GM18499 (cell line): ENCODE data around the gene FBXO42.

ENCODE experiments used
- ATAC-seq: cut with Tn5 transposase; IDR thresholded peaks from one replicate; pipeline ENCODE4 v1.9.1; 2021; ENCODE audit warnings: moderate number of reproducible peaks; ENCODE audit not compliant: insufficient read depth, unreplicated experiment

Gene FBXO42

GRCh38 chr1:16208270-16208987 is 143.9 kb downstream of the FBXO42 start:
- no peak for ATAC-seq

- no peak for ATAC-seq
These were observed 144.7 kb downstream of the FBXO42 start for GRCh38 chr1:16207318-16208269.

DNA sequence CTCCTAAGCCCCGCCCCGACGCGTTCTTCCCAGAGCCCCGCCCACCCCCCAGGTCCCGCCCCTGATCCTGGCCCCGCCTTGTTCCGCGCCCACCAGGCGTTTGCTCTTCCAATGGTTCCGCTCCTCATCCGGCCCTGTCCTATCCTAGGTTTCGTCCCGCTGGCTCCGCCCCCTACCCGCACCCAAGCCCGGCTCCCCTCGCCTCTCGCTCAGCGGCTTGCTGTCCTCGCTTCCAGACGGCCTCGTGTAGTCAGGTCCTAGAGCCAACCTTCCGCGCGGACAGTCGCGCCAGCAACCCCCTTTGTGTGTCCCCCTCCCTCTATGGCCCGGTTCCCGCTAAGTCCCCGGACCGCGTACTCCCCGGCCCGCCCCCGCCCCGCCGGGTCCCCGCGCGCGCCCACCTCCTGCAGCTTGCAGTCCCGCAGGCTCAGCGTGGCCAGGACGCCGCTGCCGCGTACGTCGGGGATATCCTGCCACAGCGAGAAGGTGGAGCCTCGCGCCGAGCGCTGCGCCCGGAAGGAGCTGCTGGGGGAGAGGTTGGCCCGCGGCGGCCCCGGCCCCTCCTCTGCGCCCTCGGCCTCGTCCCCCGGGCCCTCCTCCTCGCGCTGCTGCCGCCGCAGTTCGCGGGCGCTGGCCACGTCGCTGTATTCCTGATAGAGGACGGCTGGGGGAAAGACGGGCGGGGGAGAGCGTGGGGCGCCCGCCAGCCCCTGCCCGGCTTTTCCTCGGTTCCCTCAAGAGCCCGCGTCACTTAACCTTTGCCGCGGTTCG is 145.5 kb downstream of the FBXO42 start:
- ATAC-seq = no peak

DNA sequence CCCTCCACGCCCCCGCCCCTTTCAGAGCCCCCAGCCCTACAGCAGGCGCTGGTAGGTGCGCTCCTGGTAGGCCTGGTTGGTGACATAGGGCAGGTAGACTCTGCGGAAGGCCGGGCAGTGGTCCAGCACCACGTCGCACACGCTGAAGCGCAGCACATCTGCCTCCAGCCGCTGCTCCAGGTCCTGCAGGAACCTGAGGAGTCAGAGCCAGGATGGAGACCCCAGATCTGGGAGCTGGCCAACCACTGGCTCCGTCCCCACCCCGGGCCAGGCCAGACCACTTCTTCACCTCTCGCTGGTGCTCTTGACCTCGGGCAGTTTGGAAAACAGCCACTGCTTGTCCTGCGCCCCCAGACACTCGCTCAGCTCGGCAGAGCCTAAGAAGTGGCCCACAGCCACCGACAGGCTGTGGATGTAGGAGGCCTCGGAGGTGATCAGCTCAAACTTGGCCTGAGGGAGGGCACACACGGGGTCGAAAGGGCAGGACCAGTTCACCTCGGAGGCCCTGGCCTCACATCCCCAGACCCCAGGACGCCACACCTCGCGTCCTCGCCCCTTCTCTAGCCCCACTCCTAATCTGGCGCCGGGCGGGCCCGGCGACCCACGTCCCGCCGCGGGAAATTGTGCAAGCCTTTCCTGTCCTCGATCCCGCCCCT is 146.3 kb downstream of the FBXO42 start:
- ATAC-seq = no peak

GRCh38 chr1:16205334-16205671 is 147.0 kb downstream of the FBXO42 start:
- no peak for ATAC-seq

DNA sequence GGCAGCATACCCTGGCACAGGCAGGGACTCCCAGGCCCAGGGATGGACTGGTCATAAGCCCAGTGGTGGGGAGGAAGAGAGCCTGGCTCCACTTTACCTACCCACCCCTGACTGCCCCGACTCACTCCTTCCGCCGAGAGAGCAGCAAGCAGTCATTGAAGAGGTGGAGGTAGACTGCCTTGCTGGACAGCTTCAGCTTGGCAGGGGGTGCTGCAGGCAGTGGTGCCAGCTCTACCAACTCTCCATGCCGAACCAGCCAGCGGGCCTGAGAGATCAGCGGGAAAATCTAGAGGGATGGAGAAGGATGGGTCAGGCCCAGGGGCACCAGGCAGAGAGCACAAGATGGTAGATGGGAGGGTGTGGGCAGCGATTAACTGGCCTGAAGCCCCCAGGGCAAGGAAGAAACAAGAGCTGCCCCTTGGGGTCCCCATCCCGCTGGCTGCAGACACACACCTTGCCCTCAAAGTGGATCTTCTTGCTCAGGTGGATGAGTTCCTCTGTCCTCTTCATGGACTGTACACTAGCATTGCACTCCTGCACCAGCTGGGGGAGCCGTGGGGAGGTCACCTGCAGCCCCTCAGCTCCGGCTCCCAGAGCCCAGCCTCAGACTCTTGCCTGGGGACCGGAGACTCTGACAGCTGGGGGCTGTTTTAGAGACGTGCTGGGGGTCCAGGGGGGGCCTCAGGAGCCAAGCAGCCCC is 147.5 kb downstream of the FBXO42 start:
- ATAC-seq = no peak

DNA sequence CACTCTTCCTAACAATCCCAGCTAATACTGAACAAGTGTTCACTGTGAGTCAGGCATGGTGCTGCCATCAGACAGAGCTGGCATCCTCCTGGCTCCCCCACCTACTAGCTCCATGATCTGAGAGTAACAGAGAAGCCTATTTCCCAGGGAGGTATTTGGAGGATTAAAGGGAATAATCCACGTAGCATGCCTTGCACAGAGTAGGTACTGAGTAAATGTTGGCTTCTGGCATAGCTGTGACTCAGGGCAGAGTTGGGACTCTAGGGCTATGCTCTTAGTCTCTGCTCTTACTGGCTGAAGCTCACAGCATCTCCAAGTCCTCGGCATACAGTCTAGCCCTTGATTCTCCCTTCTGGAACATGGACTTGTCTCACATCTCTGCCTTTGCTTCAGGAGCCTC is 148.1 kb downstream of the FBXO42 start:
- ATAC-seq = no peak

- no peak for ATAC-seq
These were observed 148.7 kb downstream of the FBXO42 start for GRCh38 chr1:16203550-16203949.

DNA sequence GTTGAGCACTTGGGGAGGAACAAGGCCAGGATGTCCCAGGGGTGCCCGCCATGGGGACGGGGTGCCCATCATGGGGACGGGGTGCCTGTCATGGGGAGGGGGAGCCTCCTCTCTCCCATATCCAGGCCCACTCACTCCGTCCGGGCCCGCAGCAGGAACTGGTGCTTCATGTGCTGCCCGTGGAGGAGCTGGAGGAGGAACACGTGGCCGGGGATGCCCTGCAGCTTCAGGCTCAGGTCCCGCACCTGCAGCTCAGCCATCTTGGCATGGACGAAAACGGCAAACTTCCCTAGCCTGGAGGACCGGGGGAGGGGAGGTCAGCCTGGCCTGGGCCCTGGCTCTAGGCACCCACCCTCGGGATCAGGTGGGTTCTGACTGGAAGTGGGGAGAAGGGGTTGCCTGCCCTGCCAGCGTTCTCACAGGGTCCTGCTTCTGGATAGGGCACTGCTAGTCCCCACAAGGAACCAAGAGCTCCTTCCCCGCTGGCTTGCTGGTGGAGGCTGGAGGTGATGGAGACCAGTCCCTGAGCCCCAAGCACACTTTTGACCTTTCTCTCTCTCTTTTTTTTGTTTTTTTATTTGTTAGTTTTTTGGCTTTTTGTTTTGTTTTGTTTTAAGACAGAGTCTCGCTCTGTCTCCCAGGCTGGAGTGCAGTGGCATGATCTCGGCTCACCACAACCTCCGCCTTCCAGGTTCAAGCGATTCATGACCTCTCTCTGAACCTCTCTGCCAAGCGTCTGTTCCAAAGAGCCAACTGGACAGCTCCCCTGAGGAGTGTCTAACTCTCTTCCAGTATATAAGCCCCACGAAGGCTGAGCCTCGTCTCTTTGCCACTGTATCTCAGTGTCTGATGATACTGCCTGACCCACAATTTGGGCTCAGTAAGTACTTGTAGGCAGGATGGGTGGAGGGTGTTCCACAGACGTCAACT is 149.7 kb downstream of the FBXO42 start:
- ATAC-seq = no peak

DNA sequence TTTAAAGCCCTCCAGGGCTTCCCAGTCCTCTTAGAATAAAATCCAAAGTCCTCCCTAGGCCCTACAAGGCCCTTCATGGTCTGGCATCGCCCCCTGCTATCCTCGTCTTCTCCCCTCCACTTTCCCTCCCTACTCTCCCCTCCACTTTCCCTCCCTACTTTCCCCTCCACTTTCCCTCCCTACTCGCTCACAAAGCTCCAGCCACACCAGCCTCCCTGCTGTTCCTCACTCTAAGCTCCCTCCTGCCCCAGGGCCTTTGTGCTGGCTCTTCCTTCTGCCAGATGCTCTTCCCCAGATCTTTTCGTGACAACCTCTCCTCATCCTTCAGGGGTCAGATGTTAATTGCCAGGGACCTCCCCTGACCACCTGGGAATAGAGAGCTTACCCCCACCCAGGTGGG is 152.6 kb downstream of the FBXO42 start:
- no peak for ATAC-seq

- no peak for ATAC-seq
These were observed 153.2 kb downstream of the FBXO42 start for GRCh38 chr1:16199157-16199501.

GRCh38 chr1:16198444-16199156 is 153.7 kb downstream of the FBXO42 start:
- ATAC-seq = no peak

- ATAC-seq = no peak
These were observed 155.4 kb downstream of the FBXO42 start for GRCh38 chr1:16196874-16197273.
